NCI-H1105 (cell line): ENCODE results near the gene KCNH1.

Source experiments
- DNase-seq: peaks from one replicate; lab custom pipeline; 2025; lab: John Stamatoyannopoulos, UW

KCNH1 gene

GRCh38 chr1:210635108-210635507 is 498.8 kb downstream of the KCNH1 start:
- DNase-seq, result no peak

GRCh38 chr1:210633636-210634035 is 500.3 kb downstream of the KCNH1 start:
- DNase-seq, result no peak

GRCh38 chr1:210633140-210633539 is 500.8 kb downstream of the KCNH1 start:
- no peak for DNase-seq

GRCh38 chr1:210631399-210631798 is 502.5 kb downstream of the KCNH1 start:
- DNase-seq, result no peak

- DNase-seq, result no peak
Observed at GRCh38 chr1:210629276-210629675, 504.7 kb downstream of the KCNH1 start.

- DNase-seq, result no peak
Observed at GRCh38 chr1:210627755-210628154, 506.2 kb downstream of the KCNH1 start.
